ENCODE measurements around the gene CFAP92. TPM values are rescaled to one million over a fixed set of nuclear protein-coding genes. Genes with fewer than 3 reads are reported as not detected.

CFAP92 gene
- polyA plus RNA-seq, 3 donors, result 0.95 to 1.9 (median 1.6) TPM

- DNase-seq (ENCODE audit: extremely low read depth in 1 of 11, low read depth in 9 of 11, low spot score in 4 of 11), result no peak
Observed at GRCh38 chr3:129030611-129031010, 36.7 kb upstream of the CFAP92 start.

GRCh38 chr3:129028866-129029265, 35.0 kb upstream of the CFAP92 start:
- no peak for DNase-seq (ENCODE audit: extremely low read depth in 1 of 11, low read depth in 9 of 11, low spot score in 4 of 11)

GRCh38 chr3:129027544-129027880, 33.6 kb upstream of the CFAP92 start:
- no peak for DNase-seq (ENCODE audit: extremely low read depth in 1 of 11, low read depth in 9 of 11, low spot score in 4 of 11)

- peak in 10 of 11 donors; percentile 70 to 90 (median 86) for DNase-seq (ENCODE audit: extremely low read depth in 1 of 11, low read depth in 9 of 11, low spot score in 4 of 11)
Observed at GRCh38 chr3:129026728-129027543, 33.1 kb upstream of the CFAP92 start.

- no peak for DNase-seq (ENCODE audit: extremely low read depth in 1 of 11, low read depth in 9 of 11, low spot score in 4 of 11)
Observed at GRCh38 chr3:129025691-129026435, 32.0 kb upstream of the CFAP92 start.

GRCh38 chr3:129025108-129025507, 31.2 kb upstream of the CFAP92 start:
- DNase-seq (ENCODE audit: extremely low read depth in 1 of 11, low read depth in 9 of 11, low spot score in 4 of 11), result no peak

- no peak for DNase-seq (ENCODE audit: extremely low read depth in 1 of 11, low read depth in 9 of 11, low spot score in 4 of 11)
Observed at GRCh38 chr3:129023909-129024308, 30.0 kb upstream of the CFAP92 start.

- no peak for DNase-seq (ENCODE audit: extremely low read depth in 1 of 11, low read depth in 9 of 11, low spot score in 4 of 11)
Observed at GRCh38 chr3:129023008-129023358, 29.1 kb upstream of the CFAP92 start.

- peak in 8 of 11 donors; percentile 59 to 83 (median 74) for DNase-seq (ENCODE audit: extremely low read depth in 1 of 11, low read depth in 9 of 11, low spot score in 4 of 11)
Observed at GRCh38 chr3:129022114-129023007, 28.5 kb upstream of the CFAP92 start.

GRCh38 chr3:129021140-129021551, 27.3 kb upstream of the CFAP92 start:
- no peak for DNase-seq (ENCODE audit: extremely low read depth in 1 of 11, low read depth in 9 of 11, low spot score in 4 of 11)

GRCh38 chr3:129020691-129021090, 26.8 kb upstream of the CFAP92 start:
- no peak for DNase-seq (ENCODE audit: extremely low read depth in 1 of 11, low read depth in 9 of 11, low spot score in 4 of 11)

GRCh38 chr3:129019266-129019665, 25.4 kb upstream of the CFAP92 start:
- no peak for DNase-seq (ENCODE audit: extremely low read depth in 1 of 11, low read depth in 9 of 11, low spot score in 4 of 11)

- DNase-seq (ENCODE audit: extremely low read depth in 1 of 11, low read depth in 9 of 11, low spot score in 4 of 11), result no peak
Observed at GRCh38 chr3:129018751-129019150, 24.9 kb upstream of the CFAP92 start.

GRCh38 chr3:129018271-129018670, 24.4 kb upstream of the CFAP92 start:
- DNase-seq (ENCODE audit: extremely low read depth in 1 of 11, low read depth in 9 of 11, low spot score in 4 of 11), result no peak

- no peak for DNase-seq (ENCODE audit: extremely low read depth in 1 of 11, low read depth in 9 of 11, low spot score in 4 of 11)
Observed at GRCh38 chr3:129017484-129017899, 23.6 kb upstream of the CFAP92 start.

- no peak for DNase-seq (ENCODE audit: extremely low read depth in 1 of 11, low read depth in 9 of 11, low spot score in 4 of 11)
Observed at GRCh38 chr3:129016720-129017483, 23.0 kb upstream of the CFAP92 start.

- DNase-seq (ENCODE audit: extremely low read depth in 1 of 11, low read depth in 9 of 11, low spot score in 4 of 11), result no peak
Observed at GRCh38 chr3:129016356-129016719, 22.5 kb upstream of the CFAP92 start.

- no peak for DNase-seq (ENCODE audit: extremely low read depth in 1 of 11, low read depth in 9 of 11, low spot score in 4 of 11)
Observed at GRCh38 chr3:129015388-129016105, 21.7 kb upstream of the CFAP92 start.
